Measurements from ENCODE around the gene TMEM120B. TPM values are rescaled to one million over a fixed set of nuclear protein-coding genes. Genes with fewer than 3 reads are reported as not detected.

TMEM120B gene
- total and polyA plus RNA-seq, 2 of the 4 experiments (the other 2 are of a cell fraction) = 10.6 to 18.4 TPM

GRCh38 chr12:121717041-121717699 is 4.6 kb downstream of the TMEM120B start (continued):
- 0 out of 2 replicates have a peak, but pooled peaks have one; percentile 49 for TF ChIP-seq MXI1 (IDR thresholded peaks at IDR 0.05; ENCODE audit: borderline replicate concordance, low read depth, low read length)
- no peak for TF ChIP-seq CHD1 (IDR thresholded peaks at IDR 0.05; ENCODE audit: low read depth, low read length)

GRCh38 chr12:121718653-121719239 is 6.2 kb downstream of the TMEM120B start:
- ATAC-seq (ENCODE audit: low read depth) = no peak
- Histone ChIP-seq H3K14ac (replicated peaks; ENCODE audit: low read depth, low read length) (no peak overlapping the region), H3K56ac (ENCODE audit: extremely low read depth, insufficient read depth, low read length) (no peak overlapping the region), H3K4ac (ENCODE audit: low read depth, low read length) (no peak overlapping the region), H3K23ac (ENCODE audit: low read depth, low read length) (no peak overlapping the region), H3K9ac (ENCODE audit: low read depth, low read length) (no peak overlapping the region), H3K18ac (ENCODE audit: low read depth, low read length) (no peak overlapping the region), H2AK5ac (ENCODE audit: low read depth, low read length) (peak overlapping the region; percentile 77), H4K8ac (ENCODE audit: low read depth in 2 of 2, low read length in 2 of 2) (peak overlapping the region in 1 of 2 experiments; percentile 13; a peak in 1 of 4 replicates), H4K20me1 (ENCODE audit: insufficient read depth, low read length) (peaks cover 29% of the 10 kb centered on the region), H3K27me3 (ENCODE audit: control insufficient read depth, insufficient read depth, low read length) (no peaks in the 10 kb centered on the region), H3K4me1 (ENCODE audit: control insufficient read depth, insufficient read depth, low read length) (peaks cover 19% of the 10 kb centered on the region), H3K9me1 (ENCODE audit: insufficient read depth, low read length) (peaks cover 46% of the 10 kb centered on the region), H4K5ac (ENCODE audit: low read depth, low read length) (no peak overlapping the region; the same call in 1 of the 2 replicates), H3K27ac (ENCODE audit: insufficient read depth, low read length) (no peak overlapping the region), H4K91ac (ENCODE audit: insufficient read depth, low read depth, low read length) (no peak overlapping the region; the same call in 1 of the 2 replicates), H3K79me1 (ENCODE audit: low read depth in 1 of 2, low read length in 2 of 2) (peaks cover 41 to 83% of the 10 kb centered on the region in 2 experiments), H3K4me3 (ENCODE audit: insufficient read depth, low read depth, low read length) (no peak overlapping the region), H3K36me3 (ENCODE audit: control insufficient read depth, insufficient read depth, low read length) (peaks cover 7% of the 10 kb centered on the region), H3K4me2 (ENCODE audit: low read depth, low read length) (no peak overlapping the region), H3K9me3 (ENCODE audit: control insufficient read depth, insufficient read depth, low read length) (no peaks in the 10 kb centered on the region), H2BK15ac (ENCODE audit: low read depth, low read length) (0 out of 3 replicates have a peak overlapping the region, but pooled peaks have one; percentile 42), H2BK20ac (ENCODE audit: low read depth, low read length) (no peak overlapping the region), H2BK5ac (ENCODE audit: low read depth, low read length, poor library complexity, severe bottlenecking) (no peak overlapping the region), H2BK120ac (ENCODE audit: low read depth, low read length) (0 out of 2 replicates have a peak overlapping the region, but pooled peaks have one; percentile 6), H2AFZ (replicated peaks; ENCODE audit: low read length, poor library complexity) (no peak overlapping the region), H2AK9ac (replicated peaks; ENCODE audit: low read depth, low read length, poor library complexity) (peak overlapping the region; percentile 75)
- no CpG with 5 or more reads among the region's 3 CpGs for WGBS, 2 experiments (ENCODE audit: extremely low coverage in 2 of 2, insufficient read length in 1 of 2)
- no TSS peak for BruUV-seq (replicated peaks)
- TF ChIP-seq USF2 (IDR thresholded peaks at IDR 0.05; ENCODE audit: low read depth, low read length) (peak; percentile 65), SMC3 (IDR thresholded peaks at IDR 0.05; ENCODE audit: low read depth, low read length) (no peak)
- in situ Hi-C loops (cut with MboI; ENCODE audit: low sequenced_read_pairs) (no loop called here), intact Hi-C loops (cut with micrococcal nuclease) (no loop called here), dilution Hi-C loops (cut with HindIII; ENCODE audit: low sequenced_read_pairs, unreplicated experiment) (no loop called here)
- POLR2A ChIA-PET (ENCODE audit: unreplicated experiment) = no interaction called here
- no peak for DNase-seq
- CTCF ChIA-PET = interaction anchor here (1.0 kb wide), 1 partner anchor 76 kb away, joined by 3 read pairs; no protein-coding TSS in a partner anchor

All from IMR-90 (cell line).